Chondrocyte (in vitro differentiated cells): ENCODE data around the gene ZNF688. TPM values are rescaled to one million over a fixed set of nuclear protein-coding genes. Genes with fewer than 3 reads are reported as not detected.

Experiments used
- DNase-seq: peaks from one replicate; pipeline ENCODE4 v3.0.0; 2021; ENCODE audit warnings: mixed read lengths, low spot score
- H3K27ac Mint-ChIP-seq: one replicate; pipeline ENCODE4 v1.8.0; 2021; ENCODE audit warnings: mild to moderate bottlenecking, moderate library complexity, mixed read lengths; ENCODE audit not compliant: unreplicated experiment
- H3K27me3 Mint-ChIP-seq: 2 replicates; pipeline ENCODE4 v1.8.0; 2021; ENCODE audit warnings: low read depth, mixed read lengths
- H3K36me3 Mint-ChIP-seq: 2 replicates; pipeline ENCODE4 v1.8.0; 2021; ENCODE audit warnings: low read depth, mixed read lengths
- H3K4me1 Mint-ChIP-seq: 2 replicates; pipeline ENCODE4 v1.8.0; 2021; ENCODE audit warnings: low read depth, mild to moderate bottlenecking, mixed read lengths
- H3K4me3 Mint-ChIP-seq: one replicate; pipeline ENCODE4 v1.8.0; 2021; ENCODE audit warnings: mild to moderate bottlenecking, moderate library complexity, mixed read lengths; ENCODE audit not compliant: unreplicated experiment
- H3K9me3 Mint-ChIP-seq: 2 replicates; pipeline ENCODE4 v1.8.0; 2021; ENCODE audit warnings: low read depth, mixed read lengths
- CTCF ChIP-seq: fragments of 200-600 bp; sonication (generic); IDR thresholded peaks from 2 replicates; pipeline ENCODE4 v1.5.0; 2021; ENCODE audit warnings: antibody characterized with exemption, mild to moderate bottlenecking, moderate library complexity
- total RNA-seq: library from RNA; stranded (reverse); gene quantifications from 3 replicates; pipeline ENCODE4 v1.2.1, GENCODE V29; 2021

ZNF688 gene
- total RNA-seq, 1 donor from 2014 or later = 13.7 TPM

- TF ChIP-seq CTCF = peak; percentile 32
- peaks cover 5% of the 10 kb centered on the region for H3K36me3 Mint-ChIP-seq
- H3K9me3 Mint-ChIP-seq = no peaks in the 10 kb centered on the region
- H3K27me3 Mint-ChIP-seq = no peaks in the 10 kb centered on the region
- DNase-seq = peak; percentile 89
- peak within 1 kb of the TSS; percentile 94 for H3K27ac Mint-ChIP-seq
- H3K4me3 Mint-ChIP-seq = peak within 1 kb of the TSS; percentile 85
- H3K4me1 Mint-ChIP-seq = peaks cover 10% of the 10 kb centered on the region
These were observed 38.7 kb upstream of the ZNF688 start, which contains the start of gene ZNF689 for GRCh38 chr16:30609926-30610839. Gene ZNF689 (minus strand): TSS chr16:30610389. CDS start chr16:30610041, 348 bp downstream.

- peak; percentile 93 for DNase-seq
- peak overlapping the region; percentile 85 for H3K4me3 Mint-ChIP-seq
- H3K27me3 Mint-ChIP-seq = no peaks in the 10 kb centered on the region
- no peaks in the 10 kb centered on the region for H3K9me3 Mint-ChIP-seq
- peak overlapping the region; percentile 94 for H3K27ac Mint-ChIP-seq
- no peak for TF ChIP-seq CTCF
- H3K36me3 Mint-ChIP-seq = peaks cover 12% of the 10 kb centered on the region
- peaks cover 10% of the 10 kb centered on the region for H3K4me1 Mint-ChIP-seq
These were observed 37.8 kb upstream of the ZNF688 start for GRCh38 chr16:30609002-30609925.

- no peak for DNase-seq
- Mint-ChIP-seq H3K27me3 (no peaks in the 10 kb centered on the region), H3K27ac (no peak overlapping the region), H3K36me3 (peaks cover 20% of the 10 kb centered on the region), H3K4me3 (no peak overlapping the region), H3K4me1 (peaks cover 10% of the 10 kb centered on the region), H3K9me3 (peaks cover under 1% of the 10 kb centered on the region)
- TF ChIP-seq CTCF = no peak
These were observed 34.5 kb upstream of the ZNF688 start for GRCh38 chr16:30606004-30606403.

- no peak for TF ChIP-seq CTCF
- Mint-ChIP-seq H3K27ac (no peak overlapping the region), H3K36me3 (peaks cover 20% of the 10 kb centered on the region), H3K4me3 (no peak overlapping the region), H3K9me3 (peaks cover 4% of the 10 kb centered on the region), H3K4me1 (peaks cover 6% of the 10 kb centered on the region), H3K27me3 (no peaks in the 10 kb centered on the region)
- DNase-seq = no peak
These were observed 33.6 kb upstream of the ZNF688 start for GRCh38 chr16:30605158-30605557.
